ENCODE measurements around the gene MSI2.

Gene MSI2

DNA sequence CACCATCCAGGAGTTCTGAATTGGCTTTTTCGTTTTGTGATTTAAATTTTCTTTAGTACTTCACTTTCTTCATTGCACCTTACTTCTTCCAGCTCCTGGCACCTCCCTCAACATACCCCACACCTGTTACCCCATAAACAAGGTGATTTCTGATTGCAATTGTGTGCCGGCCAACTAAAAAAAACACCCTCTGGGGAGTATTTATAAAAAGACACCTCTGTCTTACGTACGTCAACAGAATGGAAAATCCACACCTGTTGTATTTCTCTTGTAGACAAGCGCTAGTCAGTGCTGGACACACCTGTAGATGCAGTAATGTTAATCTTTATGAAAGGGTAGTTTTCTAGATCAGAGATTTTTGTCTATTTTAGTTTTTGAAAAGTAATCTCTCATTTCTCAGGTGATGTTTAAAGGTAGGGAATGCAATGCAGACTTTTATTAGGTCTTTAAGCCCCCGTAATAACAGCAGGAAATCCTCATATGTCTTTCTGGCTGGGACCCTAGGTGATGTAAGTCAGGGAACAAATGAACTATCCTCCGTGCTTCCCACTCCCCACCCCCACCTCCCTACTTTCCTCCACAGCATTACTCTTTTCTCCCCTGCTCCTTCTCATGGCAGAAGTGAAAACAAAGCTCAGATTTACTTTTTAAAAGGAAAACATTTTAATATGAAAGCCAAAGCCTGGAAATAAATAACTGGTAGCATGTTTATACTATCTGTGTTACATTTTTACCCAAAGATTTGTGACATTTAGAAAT lies 4.2 kb downstream of the MSI2 start:
- peaks cover 42% of the 10 kb centered on the region for H3K36me3 ChIP-seq (ENCODE audit: control insufficient read depth, low read depth, low read length)
- peaks cover 37% of the 10 kb centered on the region for H3K4me1 ChIP-seq (ENCODE audit: control insufficient read depth, low read depth, low read length)
- H3K9me3 ChIP-seq (ENCODE audit: control insufficient read depth, low read depth, low read length) = no peaks in the 10 kb centered on the region
- H3K27me3 ChIP-seq (ENCODE audit: control insufficient read depth, insufficient read depth, low read length) = peaks cover 4% of the 10 kb centered on the region
- H3K9ac ChIP-seq (ENCODE audit: low read length) = peak overlapping the region; percentile 85
- peak overlapping the region; percentile 89 for H3K4me3 ChIP-seq (ENCODE audit: low read length)
- peak overlapping the region; percentile 4 for H3K27ac ChIP-seq (ENCODE audit: low read length)

DNA sequence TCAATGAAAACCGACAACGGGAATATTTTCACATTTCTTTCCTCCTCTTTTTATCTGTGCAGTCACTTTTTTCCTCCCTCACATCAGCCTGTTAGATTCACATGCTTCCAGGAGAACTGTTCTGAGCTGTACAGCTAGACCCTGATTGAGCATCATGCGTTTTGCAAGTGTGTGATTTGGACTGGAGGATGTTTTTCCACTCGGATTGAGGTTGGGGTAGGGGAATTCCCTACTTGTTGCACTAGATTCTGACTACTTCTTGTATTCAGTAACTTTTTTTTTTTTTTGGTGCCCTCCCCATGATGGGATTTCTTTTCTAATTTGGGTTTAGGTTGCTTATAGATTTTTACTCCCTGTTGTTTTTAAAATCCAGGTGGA lies 4.8 kb downstream of the MSI2 start:
- Histone ChIP-seq H3K4me3 (ENCODE audit: low read length) (no peak overlapping the region), H3K27ac (ENCODE audit: low read length) (no peak overlapping the region), H3K36me3 (ENCODE audit: control insufficient read depth, low read depth, low read length) (peaks cover 46% of the 10 kb centered on the region), H3K9me3 (ENCODE audit: control insufficient read depth, low read depth, low read length) (no peaks in the 10 kb centered on the region), H3K27me3 (ENCODE audit: control insufficient read depth, insufficient read depth, low read length) (no peaks in the 10 kb centered on the region), H3K9ac (ENCODE audit: low read length) (no peak overlapping the region), H3K4me1 (ENCODE audit: control insufficient read depth, low read depth, low read length) (peaks cover 37% of the 10 kb centered on the region)

DNA sequence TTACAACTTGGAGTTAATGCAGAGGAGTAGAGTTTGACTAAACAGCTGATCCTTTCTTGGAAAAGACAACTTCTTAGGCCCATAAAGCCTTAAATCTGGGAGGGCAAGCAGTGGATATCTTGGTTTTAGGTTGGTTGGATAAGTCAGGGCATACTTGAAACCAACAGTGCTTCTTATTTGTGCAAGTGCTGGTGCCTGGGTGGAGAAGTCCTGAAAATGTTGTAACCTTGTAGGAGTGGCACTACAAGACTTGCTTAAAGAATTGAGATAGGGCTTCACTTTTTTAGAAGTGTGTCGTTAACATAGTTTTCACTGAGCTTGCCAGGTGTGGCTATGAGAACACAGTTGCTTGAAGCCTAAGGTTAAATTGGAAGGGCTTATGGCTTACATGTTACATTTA lies 6.2 kb downstream of the MSI2 start:
- H3K36me3 ChIP-seq (ENCODE audit: control insufficient read depth, low read depth, low read length) = peaks cover 56% of the 10 kb centered on the region
- no peak overlapping the region for H3K9ac ChIP-seq (ENCODE audit: low read length)
- no peak overlapping the region for H3K4me3 ChIP-seq (ENCODE audit: low read length)
- H3K27ac ChIP-seq (ENCODE audit: low read length) = no peak overlapping the region
- H3K27me3 ChIP-seq (ENCODE audit: control insufficient read depth, insufficient read depth, low read length) = no peaks in the 10 kb centered on the region
- H3K9me3 ChIP-seq (ENCODE audit: control insufficient read depth, low read depth, low read length) = no peaks in the 10 kb centered on the region
- peaks cover 37% of the 10 kb centered on the region for H3K4me1 ChIP-seq (ENCODE audit: control insufficient read depth, low read depth, low read length)

DNA sequence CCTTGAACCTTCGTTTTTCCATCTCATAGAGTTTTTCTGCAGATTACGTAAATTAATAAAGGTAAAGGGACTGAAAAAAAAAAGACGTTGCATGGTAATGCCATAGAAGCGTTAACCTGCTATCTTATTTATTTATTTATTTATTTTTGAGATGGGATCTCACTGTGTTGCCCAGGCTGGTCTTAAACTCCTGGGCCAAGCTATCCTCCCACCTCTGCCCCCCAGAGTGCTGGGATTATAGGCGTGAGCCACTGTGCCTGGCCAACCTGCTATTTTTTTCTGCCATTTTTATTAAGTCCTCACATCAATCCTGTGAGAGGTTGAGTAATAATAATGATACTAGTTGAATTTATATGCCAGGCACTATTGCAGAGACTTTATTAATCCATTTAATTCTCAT lies 7.9 kb downstream of the MSI2 start:
- Histone ChIP-seq H3K9me3 (ENCODE audit: control insufficient read depth, low read depth, low read length) (no peaks in the 10 kb centered on the region), H3K4me3 (ENCODE audit: low read length) (no peak overlapping the region), H3K27me3 (ENCODE audit: control insufficient read depth, insufficient read depth, low read length) (no peaks in the 10 kb centered on the region), H3K27ac (ENCODE audit: low read length) (no peak overlapping the region), H3K9ac (ENCODE audit: low read length) (no peak overlapping the region), H3K36me3 (ENCODE audit: control insufficient read depth, low read depth, low read length) (peaks cover 63% of the 10 kb centered on the region), H3K4me1 (ENCODE audit: control insufficient read depth, low read depth, low read length) (peaks cover 25% of the 10 kb centered on the region)

DNA sequence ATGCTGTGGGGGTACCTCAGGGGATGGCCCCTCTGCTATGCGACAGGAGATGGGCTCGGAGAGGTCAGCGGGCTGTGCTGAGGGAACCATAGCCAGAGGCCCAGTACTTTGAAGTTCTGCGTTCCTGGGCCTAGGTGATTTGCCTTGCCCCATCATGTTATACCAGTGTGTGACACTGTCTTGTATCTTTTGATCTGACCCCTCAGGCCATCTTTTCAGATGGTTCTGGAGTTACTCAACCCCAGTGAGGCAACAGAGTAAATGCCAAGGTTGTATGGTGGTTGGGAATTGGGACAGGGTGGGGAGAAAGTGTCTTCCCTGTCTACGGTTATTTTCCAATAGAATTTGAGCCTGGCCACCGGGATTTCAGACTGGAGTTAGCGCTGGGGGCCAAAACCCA lies 8.5 kb downstream of the MSI2 start:
- peaks cover 20% of the 10 kb centered on the region for H3K4me1 ChIP-seq (ENCODE audit: control insufficient read depth, low read depth, low read length)
- no peak overlapping the region for H3K4me3 ChIP-seq (ENCODE audit: low read length)
- H3K9me3 ChIP-seq (ENCODE audit: control insufficient read depth, low read depth, low read length) = no peaks in the 10 kb centered on the region
- H3K9ac ChIP-seq (ENCODE audit: low read length) = no peak overlapping the region
- H3K27me3 ChIP-seq (ENCODE audit: control insufficient read depth, insufficient read depth, low read length) = no peaks in the 10 kb centered on the region
- H3K36me3 ChIP-seq (ENCODE audit: control insufficient read depth, low read depth, low read length) = peaks cover 63% of the 10 kb centered on the region
- H3K27ac ChIP-seq (ENCODE audit: low read length) = no peak overlapping the region

DNA sequence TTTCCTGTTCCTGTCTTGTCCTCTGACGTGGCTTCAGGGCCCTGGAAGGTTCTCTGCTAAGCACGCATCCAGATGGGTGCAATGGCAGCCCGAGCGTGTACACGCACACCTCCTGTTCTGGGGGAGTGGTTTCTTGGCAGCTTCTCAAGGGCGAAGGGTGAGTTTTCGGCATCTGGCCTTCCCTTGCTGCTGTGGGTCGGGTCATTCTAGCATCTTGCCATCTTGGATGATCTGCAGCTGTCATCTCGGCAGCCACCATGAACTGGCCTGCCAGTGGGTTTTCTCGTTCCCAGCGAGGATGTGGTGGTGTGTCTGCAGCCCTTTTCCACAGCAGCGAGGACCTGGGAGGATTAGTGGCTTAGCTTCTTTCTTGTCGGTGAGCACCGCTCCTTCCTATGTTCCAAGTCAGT lies 10.6 kb downstream of the MSI2 start:
- H3K9me3 ChIP-seq (ENCODE audit: control insufficient read depth, low read depth, low read length) = no peaks in the 10 kb centered on the region
- no peaks in the 10 kb centered on the region for H3K27me3 ChIP-seq (ENCODE audit: control insufficient read depth, insufficient read depth, low read length)
- H3K4me3 ChIP-seq (ENCODE audit: low read length) = no peak overlapping the region
- peaks cover 11% of the 10 kb centered on the region for H3K4me1 ChIP-seq (ENCODE audit: control insufficient read depth, low read depth, low read length)
- H3K27ac ChIP-seq (ENCODE audit: low read length) = no peak overlapping the region
- H3K36me3 ChIP-seq (ENCODE audit: control insufficient read depth, low read depth, low read length) = peaks cover 53% of the 10 kb centered on the region
- H3K9ac ChIP-seq (ENCODE audit: low read length) = no peak overlapping the region

DNA sequence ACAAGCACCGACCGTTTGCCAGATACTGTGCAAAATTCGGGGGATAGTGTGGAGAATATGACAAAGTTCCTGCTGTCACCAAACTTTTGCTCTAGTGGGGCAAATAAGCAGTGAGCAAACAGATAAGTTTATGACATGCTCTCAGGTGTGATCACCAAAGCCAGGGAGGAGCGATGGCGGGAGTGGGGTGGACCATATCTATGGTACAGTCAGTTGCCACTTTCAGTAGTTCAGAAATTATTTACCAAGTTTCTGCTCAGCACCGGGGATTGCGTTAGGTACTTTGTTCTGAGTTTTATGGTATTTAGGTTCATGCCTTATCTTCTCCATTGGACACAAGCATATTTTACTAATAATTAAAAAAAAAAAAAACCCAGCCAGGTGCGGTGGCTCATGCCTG lies 11.9 kb downstream of the MSI2 start:
- Histone ChIP-seq H3K36me3 (ENCODE audit: control insufficient read depth, low read depth, low read length) (peaks cover 48% of the 10 kb centered on the region), H3K27me3 (ENCODE audit: control insufficient read depth, insufficient read depth, low read length) (no peaks in the 10 kb centered on the region), H3K4me3 (ENCODE audit: low read length) (no peak overlapping the region), H3K4me1 (ENCODE audit: control insufficient read depth, low read depth, low read length) (peaks cover 11% of the 10 kb centered on the region), H3K9ac (ENCODE audit: low read length) (no peak overlapping the region), H3K27ac (ENCODE audit: low read length) (no peak overlapping the region), H3K9me3 (ENCODE audit: control insufficient read depth, low read depth, low read length) (no peaks in the 10 kb centered on the region)

DNA sequence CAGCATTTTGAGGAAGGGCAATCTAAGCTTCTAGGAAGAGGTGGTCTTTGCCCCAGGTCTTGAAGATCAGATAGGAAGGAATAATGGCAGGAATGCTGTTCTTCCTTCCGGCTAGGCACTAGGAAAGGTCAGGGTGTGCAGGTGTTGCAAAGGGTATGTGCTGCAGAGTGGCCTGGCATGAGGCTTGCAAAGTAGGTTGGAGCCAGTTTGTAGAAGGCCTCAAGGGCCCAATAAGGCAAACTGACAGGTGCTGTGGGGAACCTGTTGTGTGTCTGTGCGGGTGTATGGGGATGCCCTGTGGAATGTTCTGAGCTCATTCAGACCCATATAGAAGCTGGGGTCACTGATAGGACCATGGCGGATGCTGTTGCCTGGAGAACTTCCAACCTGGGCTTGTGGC lies 12.7 kb downstream of the MSI2 start:
- H3K9ac ChIP-seq (ENCODE audit: low read length) = no peak overlapping the region
- no peaks in the 10 kb centered on the region for H3K27me3 ChIP-seq (ENCODE audit: control insufficient read depth, insufficient read depth, low read length)
- no peak overlapping the region for H3K27ac ChIP-seq (ENCODE audit: low read length)
- H3K4me3 ChIP-seq (ENCODE audit: low read length) = no peak overlapping the region
- no peaks in the 10 kb centered on the region for H3K9me3 ChIP-seq (ENCODE audit: control insufficient read depth, low read depth, low read length)
- H3K4me1 ChIP-seq (ENCODE audit: control insufficient read depth, low read depth, low read length) = peaks cover 11% of the 10 kb centered on the region
- peaks cover 41% of the 10 kb centered on the region for H3K36me3 ChIP-seq (ENCODE audit: control insufficient read depth, low read depth, low read length)

DNA sequence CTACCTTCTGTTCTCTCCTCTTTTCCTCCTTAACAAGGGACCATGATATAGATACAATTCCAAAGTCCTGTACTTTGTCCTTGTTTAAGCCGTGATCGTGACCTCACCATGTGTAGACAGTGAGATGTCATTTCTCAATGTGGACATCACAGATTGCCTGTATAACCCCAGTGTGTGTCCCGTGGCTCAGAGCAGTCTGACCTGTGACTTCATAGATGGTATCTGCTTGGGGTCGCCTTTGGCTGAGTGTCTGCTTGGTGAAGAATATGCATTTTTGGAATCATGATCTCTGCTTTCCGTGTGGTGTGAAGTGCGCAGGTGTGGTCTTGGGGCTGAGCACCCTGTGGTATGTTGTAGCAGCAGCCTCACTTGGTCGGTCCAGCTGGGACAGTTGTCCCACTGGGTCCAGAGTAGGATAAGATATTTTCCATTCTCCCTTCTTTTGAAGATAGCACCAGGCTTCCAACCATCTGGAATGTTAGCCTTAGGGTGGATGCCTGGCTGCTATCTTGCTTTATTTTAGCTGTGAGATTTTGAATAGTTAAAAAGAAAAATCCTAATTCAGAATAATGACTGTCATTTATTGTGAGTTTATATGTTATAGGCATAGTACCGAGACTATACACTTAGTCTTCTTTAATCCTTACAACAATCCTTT lies 13.4 kb downstream of the MSI2 start:
- no peak overlapping the region for H3K4me3 ChIP-seq (ENCODE audit: low read length)
- H3K9ac ChIP-seq (ENCODE audit: low read length) = no peak overlapping the region
- H3K36me3 ChIP-seq (ENCODE audit: control insufficient read depth, low read depth, low read length) = peaks cover 43% of the 10 kb centered on the region
- no peaks in the 10 kb centered on the region for H3K9me3 ChIP-seq (ENCODE audit: control insufficient read depth, low read depth, low read length)
- H3K27ac ChIP-seq (ENCODE audit: low read length) = no peak overlapping the region
- no peaks in the 10 kb centered on the region for H3K27me3 ChIP-seq (ENCODE audit: control insufficient read depth, insufficient read depth, low read length)
- peaks cover 11% of the 10 kb centered on the region for H3K4me1 ChIP-seq (ENCODE audit: control insufficient read depth, low read depth, low read length)

DNA sequence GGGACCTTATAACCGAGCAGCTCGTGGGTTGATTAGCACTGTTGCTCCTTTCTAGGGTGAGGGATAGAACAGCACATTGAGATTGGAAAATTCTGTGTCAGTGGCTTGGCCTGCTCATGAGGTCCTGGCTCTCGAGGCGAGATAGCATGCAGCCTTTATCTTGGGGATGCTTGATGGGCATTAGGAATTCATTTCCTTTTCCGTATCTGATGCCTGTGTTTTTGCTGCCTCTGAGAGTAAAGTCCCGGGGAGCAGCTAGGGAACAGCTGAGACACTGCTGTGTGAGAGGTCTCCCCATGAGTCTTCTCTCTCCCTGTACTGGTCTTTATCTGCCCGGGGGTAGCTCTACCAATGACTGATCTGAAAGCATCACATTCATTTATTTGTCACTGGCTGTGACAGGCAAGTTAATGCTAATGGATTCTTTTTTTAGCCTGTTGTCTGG lies 14.5 kb downstream of the MSI2 start:
- H3K4me3 ChIP-seq (ENCODE audit: low read length) = no peak overlapping the region
- no peaks in the 10 kb centered on the region for H3K9me3 ChIP-seq (ENCODE audit: control insufficient read depth, low read depth, low read length)
- H3K27ac ChIP-seq (ENCODE audit: low read length) = no peak overlapping the region
- peaks cover 39% of the 10 kb centered on the region for H3K36me3 ChIP-seq (ENCODE audit: control insufficient read depth, low read depth, low read length)
- H3K27me3 ChIP-seq (ENCODE audit: control insufficient read depth, insufficient read depth, low read length) = no peaks in the 10 kb centered on the region
- no peak overlapping the region for H3K9ac ChIP-seq (ENCODE audit: low read length)
- peaks cover 11% of the 10 kb centered on the region for H3K4me1 ChIP-seq (ENCODE audit: control insufficient read depth, low read depth, low read length)

DNA sequence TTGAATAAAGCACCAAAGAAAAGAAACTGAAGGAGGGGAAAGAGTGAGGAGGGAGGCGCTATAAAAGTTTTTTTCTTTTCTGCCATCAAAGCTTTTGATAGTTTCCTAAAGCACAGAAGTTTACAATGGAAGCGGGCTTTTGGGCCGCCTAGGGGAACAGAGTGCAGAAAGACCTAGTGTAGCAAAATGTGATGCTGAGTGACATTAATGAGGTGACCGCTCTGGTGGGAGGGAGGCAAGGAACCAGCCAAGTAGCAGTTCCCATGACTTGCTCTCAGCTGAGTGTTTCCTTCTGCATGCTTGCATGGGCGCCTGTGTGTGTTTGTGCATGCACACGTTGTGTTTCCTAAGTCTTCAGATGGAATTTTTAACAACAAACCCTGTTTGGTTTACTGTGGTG lies 15.5 kb downstream of the MSI2 start:
- Histone ChIP-seq H3K36me3 (ENCODE audit: control insufficient read depth, low read depth, low read length) (peaks cover 38% of the 10 kb centered on the region), H3K27ac (ENCODE audit: low read length) (no peak overlapping the region), H3K9me3 (ENCODE audit: control insufficient read depth, low read depth, low read length) (no peaks in the 10 kb centered on the region), H3K4me3 (ENCODE audit: low read length) (no peak overlapping the region), H3K9ac (ENCODE audit: low read length) (no peak overlapping the region), H3K27me3 (ENCODE audit: control insufficient read depth, insufficient read depth, low read length) (no peaks in the 10 kb centered on the region), H3K4me1 (ENCODE audit: control insufficient read depth, low read depth, low read length) (peaks cover 11% of the 10 kb centered on the region)

DNA sequence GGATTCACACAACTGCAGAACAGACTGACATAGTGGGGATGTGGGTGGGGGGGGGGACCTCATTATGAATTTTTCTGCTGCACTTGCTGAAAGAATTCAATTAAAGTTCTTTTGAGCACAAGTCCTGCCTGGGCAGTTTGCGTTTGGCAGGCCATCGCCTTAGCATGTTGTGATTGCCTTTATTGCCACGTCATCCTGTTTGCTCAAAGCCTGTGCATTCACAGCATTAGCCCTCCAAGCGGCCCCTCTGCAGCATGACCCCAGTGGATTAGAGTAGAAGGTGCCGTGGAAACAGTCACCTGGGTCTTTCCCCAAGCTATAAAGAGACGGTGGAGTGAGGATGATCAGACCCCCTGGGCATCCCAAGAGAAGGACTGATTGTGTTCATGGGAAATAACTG lies 17.2 kb downstream of the MSI2 start:
- Histone ChIP-seq H3K9me3 (ENCODE audit: control insufficient read depth, low read depth, low read length) (no peaks in the 10 kb centered on the region), H3K9ac (ENCODE audit: low read length) (no peak overlapping the region), H3K27ac (ENCODE audit: low read length) (no peak overlapping the region), H3K36me3 (ENCODE audit: control insufficient read depth, low read depth, low read length) (peaks cover 24% of the 10 kb centered on the region), H3K4me3 (ENCODE audit: low read length) (no peak overlapping the region), H3K4me1 (ENCODE audit: control insufficient read depth, low read depth, low read length) (peaks cover 11% of the 10 kb centered on the region), H3K27me3 (ENCODE audit: control insufficient read depth, insufficient read depth, low read length) (no peaks in the 10 kb centered on the region)

Data from iPS-18a (cell line).